H1 (cell line): ENCODE results near the gene LRRC4C.

Source experiments
- CTCF ChIP-seq, 3 experiments: IDR thresholded peaks; 1 replicate in 2 of 3; 2 replicates in 1 of 3; pipeline versions ENCODE4 v1.5.1 to v1.6.1; 2011; ENCODE audit warnings: low read length in 3 of 3, mild to moderate bottlenecking in 3 of 3, inconsistent platforms in 2 of 3, low read depth in 1 of 3, moderate library complexity in 1 of 3; ENCODE audit not compliant: insufficient read depth in 1 of 3; ENCODE audit errors: control extremely low read depth in 1 of 3
- EP300 ChIP-seq, 2 experiments: IDR thresholded peaks; 1 replicate in 1 of 2; 2 replicates in 1 of 2; pipeline ENCODE4 v1.6.1; 2011 to 2012; ENCODE audit warnings: low read depth in 2 of 2, low read length in 2 of 2, mild to moderate bottlenecking in 2 of 2, borderline replicate concordance in 1 of 2, inconsistent platforms in 1 of 2, moderate library complexity in 1 of 2
- EZH2 ChIP-seq: fragments of 200-600 bp; sonication (generic); IDR thresholded peaks from 2 replicates; pipeline ENCODE4 v1.7.1; 2012; ENCODE audit warnings: low read depth, mild to moderate bottlenecking, moderate library complexity, low read length, inconsistent platforms; ENCODE audit not compliant: severe bottlenecking
- FOSL1 ChIP-seq: IDR thresholded peaks from 2 replicates; pipeline ENCODE4 v1.6.1; 2011; ENCODE audit warnings: mild to moderate bottlenecking, low read depth, low read length, moderate library complexity; ENCODE audit not compliant: insufficient read depth
- JUN ChIP-seq: IDR thresholded peaks from 2 replicates; pipeline ENCODE4 v1.6.1; 2011; ENCODE audit warnings: low read depth, mild to moderate bottlenecking, improper control_type of control experiment, low read length
- KDM1A ChIP-seq: fragments of 200-600, 300-600 bp; sonication (generic); IDR thresholded peaks from 2 replicates; pipeline ENCODE4 v1.7.1; 2016; ENCODE audit warnings: mild to moderate bottlenecking, low read length, borderline replicate concordance
- RFX5 ChIP-seq: IDR thresholded peaks from 2 replicates; pipeline ENCODE4 v1.6.1; 2011; ENCODE audit warnings: low read depth, low read length, improper control_type of control experiment, borderline replicate concordance
- SP4 ChIP-seq: IDR thresholded peaks from 2 replicates; pipeline ENCODE4 v1.6.1; 2012; ENCODE audit warnings: low read length, inconsistent platforms
- TAF1 ChIP-seq: IDR thresholded peaks from 2 replicates; pipeline ENCODE4 v1.6.1; 2011; ENCODE audit warnings: mild to moderate bottlenecking, low read depth, low read length
- TCF12 ChIP-seq: IDR thresholded peaks from 2 replicates; pipeline ENCODE4 v1.6.1; 2011; ENCODE audit warnings: low read depth, mild to moderate bottlenecking, low read length
- USF2 ChIP-seq: IDR thresholded peaks from 2 replicates; pipeline ENCODE4 v1.6.1; 2011; ENCODE audit warnings: low read length, improper control_type of control experiment

GRCh38 chr11:40405614-40406013 lies 1053.8 kb downstream of the LRRC4C start:
- TF ChIP-seq EP300 (IDR thresholded peaks at IDR 0.05; ENCODE audit: borderline replicate concordance in 1 of 2, low read depth in 2 of 2, low read length in 2 of 2), result no peak
- TF ChIP-seq CTCF (IDR thresholded peaks at IDR 0.05; ENCODE audit: control extremely low read depth in 1 of 3, insufficient read depth in 1 of 3, low read depth in 1 of 3, low read length in 3 of 3), result no peak
- TF ChIP-seq SP4, result no peak
- no peak for TF ChIP-seq TCF12
- no peak for TF ChIP-seq JUN
- no peak for TF ChIP-seq FOSL1
- TF ChIP-seq TAF1, result no peak
- TF ChIP-seq KDM1A, result no peak
- no peak for TF ChIP-seq EZH2
- no peak for TF ChIP-seq USF2
- no peak for TF ChIP-seq RFX5
